SKM-1 (cell line): Measurements from ENCODE around the gene SDR42E2.

Experiments used
- DNase-seq: peaks from one replicate; lab custom pipeline; 2025; ENCODE audit not compliant: unreplicated experiment; lab: John Stamatoyannopoulos, UW

The SDR42E2 gene

GRCh38 chr16:22240023-22240710 is 77.9 kb downstream of the SDR42E2 start:
- no peak for DNase-seq
